MM.1S (cell line): ENCODE results near the gene SP3.

Source experiments
- EZH2 ChIP-seq: fragments of 300-600 bp; sonication (generic); optimal IDR thresholded peaks from 2 replicates; pipeline ENCODE3; 2017; ENCODE audit warnings: low read depth, mild to moderate bottlenecking, antibody characterized with exemption, low read length, mixed read lengths
- EZH2phosphoT487 ChIP-seq: fragments of 300-600 bp; sonication (generic); IDR thresholded peaks from 2 replicates; pipeline ENCODE4 v1.6.1; 2018; ENCODE audit warnings: antibody characterized with exemption, low read length

DNA sequence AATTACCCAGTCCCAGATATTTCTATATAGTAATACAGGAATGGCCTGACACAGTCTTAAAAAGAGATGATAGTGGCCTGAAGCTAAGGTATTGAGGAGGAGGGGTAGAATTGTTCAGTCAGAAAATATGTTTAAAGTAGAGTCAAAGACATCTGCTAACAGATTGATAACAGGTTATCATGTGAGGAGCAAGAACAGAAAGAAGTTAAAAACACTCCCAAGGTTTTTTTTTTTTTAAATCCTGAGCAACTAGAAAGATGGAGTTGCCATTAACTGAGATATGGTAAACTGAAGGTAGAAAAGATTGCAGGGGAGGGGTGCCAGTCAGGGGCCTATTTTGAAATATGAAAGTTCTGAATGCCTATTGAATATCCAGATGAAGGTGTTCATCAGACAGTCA is 43.1 kb downstream of the SP3 start:
- no peak for TF ChIP-seq EZH2phosphoT487
- no peak for TF ChIP-seq EZH2
